Myometrial cell (primary cell): Measurements from ENCODE around the gene NKAIN1. TPM values are rescaled to one million over a fixed set of nuclear protein-coding genes. Genes with fewer than 3 reads are reported as not detected.

Experiments used
- total RNA-seq: library from RNA; depleted of rRNA; stranded (reverse); fragments of >200 nt; gene quantifications from 2 replicates; pipeline ENCODE4 v1.2.3, GENCODE V29; 2015

Gene NKAIN1
- not detected in 2 replicates for total RNA-seq

DNA sequence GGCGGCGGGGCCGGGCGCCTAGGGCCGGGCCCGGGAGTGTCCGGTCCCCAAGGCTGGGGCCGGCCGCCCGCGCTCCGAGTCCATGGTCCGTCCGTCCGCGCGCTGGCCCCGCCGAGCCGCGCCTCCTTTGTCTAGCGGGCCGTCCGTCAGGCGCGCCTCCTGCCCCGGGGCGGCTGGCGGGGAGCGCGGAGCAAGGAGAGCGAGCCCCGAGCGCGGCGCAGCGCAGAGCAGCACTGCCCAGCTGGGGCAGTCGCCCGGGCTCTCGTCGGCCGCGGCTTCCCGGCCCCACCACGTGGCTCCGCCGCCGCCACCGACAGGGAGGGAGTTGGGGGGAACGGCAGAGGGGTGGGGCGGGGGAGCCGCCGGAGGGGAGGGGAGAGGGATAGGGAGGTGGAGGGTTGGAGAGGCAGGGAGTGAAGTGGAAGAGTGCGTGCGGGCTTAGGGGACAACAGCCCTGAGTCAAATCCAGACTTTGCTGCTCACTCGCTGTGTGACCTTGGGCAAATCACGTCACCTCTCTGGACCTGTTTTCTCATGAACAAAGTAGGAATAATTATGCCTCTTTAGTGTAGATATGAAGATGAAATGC is at the start of gene NKAIN1:
NKAIN1 (minus strand) TSS at position 235 of the 589 bp plus-strand sequence. CDS start 340 bp downstream, outside the sequence.

Other genes with a start within 250 kb of the NKAIN1 start
- gene PUM1, start 174.2 kb downstream of the NKAIN1 start, total RNA-seq: 44.7 and 55.6 TPM in 2 replicates
- gene SNRNP40, start 56.9 kb upstream of the NKAIN1 start, total RNA-seq: 86.3 and 106 TPM in 2 replicates
- gene ZCCHC17, start 57.1 kb upstream of the NKAIN1 start, total RNA-seq: 40.6 and 48.4 TPM in 2 replicates
- 126 and 155 TPM in 2 replicates for gene FABP3, start 133.2 kb upstream of the NKAIN1 start, total RNA-seq
- gene SERINC2, start 173.3 kb upstream of the NKAIN1 start, total RNA-seq: 49.3 and 54.5 TPM in 2 replicates